Stimulated activated CD4-positive, alpha-beta T cell treated with anti-CD3 and anti-CD28 coated beads, TNF-alpha, amount 100 ng/mL, for 24 hours (primary cell): ENCODE data around the gene HERC2.

Source experiments
- DNase-seq, 3 experiments: peaks; one replicate each; pipeline ENCODE4 v3.0.0-alpha.2; 2020; ENCODE audit warnings: low read depth in 3 of 3

HERC2 gene

DNA sequence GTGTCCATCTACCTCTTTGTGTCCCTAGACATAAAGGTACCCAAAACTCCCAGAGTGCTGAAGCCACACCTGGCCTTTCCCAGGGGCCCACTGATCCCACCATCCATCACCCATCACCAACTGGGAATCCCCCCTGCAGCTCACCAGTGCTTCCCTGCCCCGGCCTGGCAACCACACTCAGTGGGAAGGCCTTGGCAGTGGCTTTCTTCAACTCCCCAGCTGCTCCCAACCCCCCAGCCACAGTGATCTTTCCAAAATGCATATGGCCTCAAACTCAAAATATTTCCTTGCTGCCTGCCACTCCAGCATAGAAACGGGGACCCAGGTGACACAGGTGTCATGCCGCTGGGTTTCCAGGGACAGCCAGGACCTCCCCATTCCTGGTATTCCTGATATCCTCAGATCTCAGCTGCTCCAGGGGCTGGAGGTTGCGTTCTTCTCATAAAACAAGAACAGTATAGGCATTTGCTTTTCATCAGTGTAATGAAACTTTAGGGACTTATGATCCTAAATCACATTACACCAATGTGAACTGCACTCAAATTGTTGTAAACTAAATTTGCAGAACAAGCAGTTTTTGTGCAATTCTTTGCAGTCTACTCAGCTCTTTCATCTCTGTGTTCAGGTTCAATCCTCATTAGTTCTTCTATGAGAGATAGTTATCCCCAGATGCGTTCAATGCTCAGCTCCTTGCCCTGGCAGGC lies 224.2 kb downstream of the HERC2 start:
- no peak for DNase-seq

GRCh38 chr15:28096670-28097431 lies 225.1 kb downstream of the HERC2 start:
- no peak for DNase-seq

- no peak for DNase-seq
Measured at GRCh38 chr15:28096411-28096669, 225.6 kb downstream of the HERC2 start.

DNA sequence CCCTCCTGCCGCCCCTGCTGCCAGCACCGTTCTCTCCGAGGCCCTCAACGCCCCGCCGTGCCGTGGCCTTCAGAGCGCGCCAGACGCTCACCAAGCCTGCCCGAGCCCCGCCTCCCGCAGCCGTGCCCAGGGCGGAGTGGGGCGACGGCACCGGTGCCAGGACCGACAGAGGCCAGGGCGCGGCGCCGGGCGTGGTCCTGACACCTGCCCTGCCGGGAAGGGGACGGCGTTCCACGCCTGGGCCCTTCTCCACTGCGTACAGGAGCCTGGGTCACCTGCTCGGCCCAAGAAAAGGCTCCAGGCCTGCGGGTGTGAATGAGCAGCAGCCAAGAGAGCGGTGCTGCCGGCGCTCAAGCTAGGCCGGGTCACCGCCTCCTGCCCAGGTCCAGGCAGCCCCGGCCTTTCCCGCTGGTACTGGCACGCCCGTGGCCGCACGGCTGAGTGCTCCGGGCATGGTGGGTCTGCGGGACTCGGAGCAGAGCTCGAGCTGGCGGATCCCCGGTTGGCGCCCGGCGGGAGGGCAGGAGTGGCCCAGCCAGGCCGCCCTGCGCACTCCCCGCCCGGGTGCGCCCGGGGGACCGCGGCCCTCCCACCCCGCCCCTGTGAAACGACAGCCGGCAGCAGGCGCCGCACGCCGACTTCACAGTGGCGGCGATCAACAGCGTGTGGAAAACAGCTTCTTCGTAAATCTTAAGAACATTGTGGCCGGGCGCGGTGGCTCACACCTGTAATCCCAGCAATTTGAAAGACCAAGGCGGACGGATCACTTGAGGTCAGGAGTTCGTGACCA lies 227.1 kb downstream of the HERC2 start:
- DNase-seq: peak in 1 of 3 experiments; percentile 33

DNA sequence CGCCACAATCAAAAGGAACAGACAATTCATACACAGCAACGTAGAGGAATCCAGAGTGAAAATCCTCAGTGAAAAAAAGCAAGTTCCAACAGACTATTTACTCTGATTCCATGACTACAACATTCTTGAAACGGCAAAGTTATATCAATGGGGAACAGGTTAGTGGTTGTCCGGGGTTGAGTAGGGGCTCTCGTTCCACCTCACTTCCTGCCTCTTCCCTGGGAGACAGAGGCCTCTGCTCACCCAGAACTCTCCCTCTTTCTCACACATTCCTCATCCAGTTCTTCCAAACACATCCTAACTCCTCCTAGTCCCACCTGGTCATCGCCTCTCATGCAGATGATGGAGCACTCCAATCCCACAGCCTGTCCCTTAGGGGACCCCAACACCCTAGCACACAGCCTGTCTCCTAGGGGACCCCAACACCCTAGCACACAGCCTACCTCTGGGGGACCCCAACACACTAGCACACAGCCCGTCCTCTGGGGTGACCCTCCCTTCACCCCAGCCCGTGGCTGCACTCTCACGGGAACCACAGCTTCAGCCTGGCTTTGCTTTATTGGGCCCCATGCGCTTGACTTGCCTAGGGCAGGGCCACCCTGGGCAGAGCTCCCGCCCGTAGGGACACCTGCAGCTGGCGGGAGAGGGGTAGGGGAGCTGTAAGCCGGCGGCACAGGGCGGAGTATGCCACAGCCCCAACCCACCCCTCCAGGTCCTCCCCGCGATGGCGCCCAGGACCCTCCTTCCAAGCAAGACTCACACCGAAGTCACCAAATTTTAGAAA lies 228.0 kb downstream of the HERC2 start:
- DNase-seq: no peak

- no peak for DNase-seq
Measured at GRCh38 chr15:28091313-28091712, 230.7 kb downstream of the HERC2 start.

- DNase-seq: peak in 2 of 3 experiments; percentile 33 to 49
Measured at GRCh38 chr15:28086175-28086703, 235.7 kb downstream of the HERC2 start.

DNA sequence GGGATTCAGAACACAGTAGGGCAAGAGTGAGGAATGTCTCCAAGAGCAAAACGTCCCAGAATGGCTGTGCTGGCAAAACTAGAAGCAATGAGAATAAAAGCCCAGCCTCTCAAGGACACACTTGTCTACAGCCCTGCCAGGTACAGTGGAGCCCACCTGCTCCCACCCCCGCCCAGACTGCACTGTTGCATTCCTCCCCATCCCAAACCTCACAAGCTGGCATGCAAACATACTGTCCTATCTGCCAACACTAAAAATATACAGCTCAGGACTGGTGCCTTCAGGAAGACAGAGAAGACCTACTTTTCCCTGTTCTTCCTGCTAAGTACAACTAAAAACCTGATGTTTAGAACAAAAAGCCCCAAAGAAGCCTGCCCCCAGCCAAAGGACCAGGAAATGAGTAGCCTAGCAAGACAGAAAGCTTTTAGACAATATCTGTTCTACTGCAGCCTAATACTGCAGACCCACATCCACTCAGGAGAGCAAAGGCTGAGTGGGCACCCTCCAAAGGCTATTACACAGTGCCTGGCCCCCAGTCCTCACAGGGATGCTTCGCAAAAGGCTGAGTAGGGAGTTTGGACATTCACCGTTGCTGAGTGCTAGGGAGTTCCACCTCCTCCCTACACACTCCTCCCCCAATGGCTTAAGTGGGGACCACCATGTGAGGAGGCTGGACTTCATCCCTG lies 236.3 kb downstream of the HERC2 start:
- DNase-seq: no peak

GRCh38 chr15:28084547-28084946 lies 237.4 kb downstream of the HERC2 start:
- DNase-seq: no peak

- no peak for DNase-seq
Measured at GRCh38 chr15:28082891-28083684, 238.9 kb downstream of the HERC2 start.

GRCh38 chr15:28081594-28081993 lies 240.4 kb downstream of the HERC2 start:
- DNase-seq: no peak

- no peak for DNase-seq
Measured at GRCh38 chr15:28080386-28080785, 241.6 kb downstream of the HERC2 start.

DNA sequence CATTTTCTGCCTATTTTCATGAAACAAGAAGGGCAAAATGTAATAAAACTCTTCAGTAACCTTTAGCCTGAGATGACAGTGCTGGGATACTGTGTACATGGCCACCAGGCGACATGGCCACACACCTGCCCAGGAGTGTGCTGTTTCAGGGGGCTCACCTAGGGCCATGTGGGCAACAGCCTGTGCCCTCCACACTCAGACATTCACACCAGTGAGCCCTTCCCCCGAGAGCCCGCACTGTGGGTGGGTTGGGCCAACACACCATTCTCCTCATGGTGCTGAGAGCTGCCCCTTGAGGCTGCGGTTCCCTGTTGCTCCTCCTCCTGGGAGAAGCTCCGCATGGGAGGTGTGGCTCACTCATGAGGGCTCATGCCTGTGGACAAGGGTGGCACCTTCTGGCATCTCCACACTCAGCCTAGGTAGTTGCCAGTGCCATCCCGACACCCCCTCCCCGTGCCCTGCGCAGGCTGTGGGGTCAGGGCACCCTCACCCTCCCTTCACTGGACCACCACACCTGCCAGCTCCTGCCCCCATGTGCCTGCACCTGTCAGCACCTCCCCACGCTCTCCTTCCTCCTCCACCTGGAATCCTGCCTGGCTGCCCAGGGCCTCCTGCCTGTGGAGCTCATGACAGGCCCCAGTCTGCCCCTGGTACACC lies 242.5 kb downstream of the HERC2 start:
- DNase-seq: no peak

- DNase-seq: no peak
Measured at GRCh38 chr15:28078191-28078719, 243.7 kb downstream of the HERC2 start.

GRCh38 chr15:28075573-28075972 lies 246.4 kb downstream of the HERC2 start:
- no peak for DNase-seq

DNA sequence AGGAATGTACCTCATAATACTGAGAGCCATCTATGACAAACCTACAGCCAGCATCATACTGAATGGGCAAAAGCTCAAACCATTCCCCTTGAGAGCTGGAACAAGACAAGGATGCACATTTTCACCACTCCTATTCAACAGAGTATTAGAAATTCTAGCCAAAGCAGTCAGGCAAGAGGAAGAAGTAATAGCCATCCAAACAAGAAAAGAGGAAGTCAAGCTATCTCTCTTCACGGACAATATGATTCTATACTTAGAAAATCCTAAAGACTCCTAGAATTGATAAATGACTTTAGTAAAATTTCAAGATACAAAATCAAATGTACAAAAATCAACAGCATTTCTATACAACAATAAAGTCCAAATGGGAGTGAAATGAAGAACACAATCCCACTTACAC lies 253.0 kb downstream of the HERC2 start:
- no peak for DNase-seq

- DNase-seq: no peak
Measured at GRCh38 chr15:28066231-28066630, 255.7 kb downstream of the HERC2 start.
